Keratinocyte (primary cell): ENCODE measurements around the gene SLC7A6. TPM values are rescaled to one million over a fixed set of nuclear protein-coding genes. Genes with fewer than 3 reads are reported as not detected.

ENCODE experiments used
- DNase-seq: peaks from one replicate; pipeline ENCODE4 v3.0.0-alpha.2; 2011; ENCODE audit warnings: low read depth, missing footprints, low spot score
- FAIRE-seq: peaks from 2 replicates; lab custom pipeline; 2011; peaks lifted over from hg19 to GRCh38; lab: Jason Lieb, UNC
- H2AFZ ChIP-seq: 2 replicates; pipeline ENCODE4 v1.6.0; 2012; ENCODE audit warnings: low read length, control low read depth, inconsistent platforms; ENCODE audit not compliant: control insufficient read depth
- H3K27ac ChIP-seq: 2 replicates; pipeline ENCODE4 v1.5.1; 2011; ENCODE audit warnings: low read length; ENCODE audit not compliant: control insufficient read depth, insufficient read depth
- H3K27me3 ChIP-seq: 3 replicates; pipeline ENCODE4 v1.6.0; 2011; ENCODE audit warnings: low read length; ENCODE audit not compliant: control insufficient read depth, insufficient read depth; ENCODE audit errors: extremely low read depth
- H3K36me3 ChIP-seq, 2 experiments: 2 replicates in 1 of 2; 3 replicates in 1 of 2; pipeline ENCODE4 v1.5.1; 2011; ENCODE audit warnings: low read length in 2 of 2, mild to moderate bottlenecking in 1 of 2; ENCODE audit not compliant: control insufficient read depth in 2 of 2, insufficient read depth in 2 of 2; ENCODE audit errors: extremely low read depth in 1 of 2
- H3K4me1 ChIP-seq: 3 replicates; pipeline ENCODE4 v1.5.1; 2011; ENCODE audit warnings: low read length; ENCODE audit not compliant: control insufficient read depth, insufficient read depth; ENCODE audit errors: extremely low read depth
- H3K4me2 ChIP-seq: 3 replicates; pipeline ENCODE4 v1.6.0; 2011; ENCODE audit warnings: low read depth, low read length; ENCODE audit not compliant: control insufficient read depth, insufficient read depth; ENCODE audit errors: extremely low read depth
- H3K4me3 ChIP-seq, 3 experiments: fragments of 200-600 bp in 1 of 3; sonication (generic) in 1 of 3; 2 replicates in 2 of 3; 3 replicates in 1 of 3; pipeline ENCODE4 v1.5.1; 2011 to 2016; ENCODE audit warnings: low read length in 3 of 3, mild to moderate bottlenecking in 3 of 3, control low read depth in 2 of 3, inconsistent platforms in 1 of 3, low read depth in 1 of 3, mixed read lengths in 1 of 3, mixed run types in 1 of 3, moderate library complexity in 1 of 3; ENCODE audit not compliant: control insufficient read depth in 2 of 3, insufficient read depth in 2 of 3; ENCODE audit errors: extremely low read depth in 1 of 3
- H3K79me2 ChIP-seq: 2 replicates; pipeline ENCODE4 v1.6.0; 2012; ENCODE audit warnings: low read length; ENCODE audit not compliant: control insufficient read depth, insufficient read depth
- H3K9ac ChIP-seq: 3 replicates; pipeline ENCODE4 v1.6.0; 2011; ENCODE audit warnings: low read length; ENCODE audit not compliant: control insufficient read depth, insufficient read depth; ENCODE audit errors: extremely low read depth
- H3K9me1 ChIP-seq: 3 replicates; pipeline ENCODE4 v1.6.0; 2011; ENCODE audit warnings: low read length; ENCODE audit not compliant: control insufficient read depth, insufficient read depth; ENCODE audit errors: extremely low read depth
- H3K9me3 ChIP-seq: 2 replicates; pipeline ENCODE4 v1.5.1; 2012; ENCODE audit warnings: low read depth, low read length; ENCODE audit not compliant: control insufficient read depth
- H4K20me1 ChIP-seq: 3 replicates; pipeline ENCODE4 v1.6.0; 2011; ENCODE audit warnings: low read length; ENCODE audit not compliant: control insufficient read depth, insufficient read depth; ENCODE audit errors: extremely low read depth
- EZH2 ChIP-seq: IDR thresholded peaks from one replicate; pipeline ENCODE4 v1.6.1; 2012; ENCODE audit warnings: inconsistent platforms, mild to moderate bottlenecking, low read length, moderate library complexity
- dilution Hi-C: fragments of 300-500 bp; cut with MboI; formaldehyde crosslinking; loops from one replicate; pipeline ENCODE4 v1.7.0; 2020; ENCODE audit warnings: low sequenced_read_pairs; ENCODE audit not compliant: extremely low pct_ligation_motif_present
- polyA plus RNA-seq, 5 experiments: library from polyadenylated mRNA; depleted of rRNA in 3 of 5; stranded (reverse) in 3 of 5; stranded (forward) in 1 of 5; unstranded in 1 of 5; fragments of >200 nt; gene quantifications; 1 replicate in 1 of 5; 2 replicates in 3 of 5; 3 replicates in 1 of 5; pipeline versions ENCODE4 v1.2.1 to v1.2.3, GENCODE V29; 2011 to 2012; ENCODE audit warnings: missing spikeins in 2 of 5, low read depth in 1 of 5, low replicate concordance in 1 of 5
- TF ChIP-seq, protein P1 (sequence below), 3 experiments: IDR thresholded peaks in 1 of 3; conservative IDR thresholded peaks in 1 of 3; optimal IDR thresholded peaks in 1 of 3; 2 replicates in 2 of 3; 3 replicates in 1 of 3; pipeline versions ENCODE3 to v1.5.1; 2011; ENCODE audit warnings: low read length in 3 of 3, mild to moderate bottlenecking in 3 of 3, moderate library complexity in 2 of 3, control low read depth in 1 of 3, inconsistent platforms in 1 of 3; ENCODE audit not compliant: insufficient read depth in 2 of 3; ENCODE audit errors: extremely low read depth in 1 of 3

SLC7A6 gene
- polyA plus RNA-seq, 1 donor (not counting 4 experiments of a cell fraction or from before 2014, with no cell fraction given) = 43.4 TPM

DNA sequence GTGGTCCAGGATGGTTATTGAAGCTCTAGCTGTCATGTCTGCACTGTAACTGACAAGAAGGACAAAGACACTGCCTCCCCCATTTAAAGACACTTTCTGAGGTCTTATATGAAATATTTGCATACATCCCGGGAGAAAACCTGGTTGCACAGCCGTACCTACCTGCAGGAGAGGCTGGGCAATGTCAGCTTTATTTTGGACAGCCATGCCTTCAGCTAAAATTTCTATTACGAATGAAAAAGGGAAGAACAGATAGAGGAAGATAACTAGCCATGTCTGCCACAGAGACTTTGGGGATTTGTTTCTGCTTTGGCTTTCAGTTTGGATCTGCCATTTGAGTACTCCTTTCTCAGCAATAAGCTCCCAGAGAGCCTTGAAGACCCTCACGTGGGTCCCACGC, 19.0 kb downstream of the SLC7A6 start:
- dilution Hi-C loops = no loop called here

DNA sequence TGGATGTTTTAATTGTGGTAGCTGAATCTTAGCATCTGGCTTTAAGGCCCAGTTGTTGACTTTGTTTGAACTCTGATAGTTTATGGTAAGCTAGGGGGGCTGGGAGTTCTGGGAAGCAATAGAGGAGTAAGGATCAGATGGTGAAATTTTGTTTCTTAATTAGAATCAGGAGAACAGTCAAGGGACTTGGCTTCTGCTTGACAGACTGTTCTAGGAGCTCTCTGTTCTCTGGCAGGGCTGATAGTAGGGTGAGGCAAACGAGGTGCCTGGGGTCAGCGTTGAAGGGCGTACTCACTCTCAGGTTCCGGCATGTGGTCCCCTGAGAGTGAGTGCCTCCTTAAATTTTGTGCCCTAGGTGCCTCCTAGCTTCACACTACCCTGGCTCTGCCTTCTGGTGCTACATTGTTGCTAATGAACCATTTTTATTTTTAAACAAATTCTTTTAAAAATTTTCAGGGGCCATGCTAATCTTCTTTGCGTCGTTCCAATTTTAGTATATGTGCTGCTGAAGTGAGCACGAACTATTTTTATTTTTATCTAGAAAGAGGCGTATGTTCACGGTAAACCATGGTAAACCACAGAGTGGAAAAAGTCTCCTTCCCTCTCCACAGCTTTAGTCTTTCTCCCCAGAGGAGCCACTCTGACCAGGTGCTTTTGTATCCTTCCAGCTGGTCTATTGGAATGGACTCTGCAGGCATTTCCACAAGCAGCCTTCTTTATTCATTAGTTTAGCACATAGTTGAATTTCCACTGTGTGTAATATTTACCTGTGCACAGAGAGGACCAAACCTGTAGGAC, 19.7 kb downstream of the SLC7A6 start:
- FAIRE-seq (no peak), DNase-seq (no peak)
- Histone ChIP-seq H3K79me2 (peaks cover 8% of the 10 kb centered on the region), H3K9me3 (no peaks in the 10 kb centered on the region), H3K9ac (no peak overlapping the region), H3K4me2 (no peak overlapping the region), H2AFZ (no peak overlapping the region), H3K4me1 (peaks cover 11% of the 10 kb centered on the region), H3K27ac (no peak overlapping the region), H3K27me3 (no peaks in the 10 kb centered on the region), H3K36me3 (peaks cover 13 to 14% of the 10 kb centered on the region in 2 experiments), H4K20me1 (no peaks in the 10 kb centered on the region), H3K4me3 (no peak overlapping the region), H3K9me1 (peaks cover 3% of the 10 kb centered on the region)
- dilution Hi-C loops = no loop called here
- TF ChIP-seq EZH2 = no peak
- TF ChIP-seq, protein P1, sequence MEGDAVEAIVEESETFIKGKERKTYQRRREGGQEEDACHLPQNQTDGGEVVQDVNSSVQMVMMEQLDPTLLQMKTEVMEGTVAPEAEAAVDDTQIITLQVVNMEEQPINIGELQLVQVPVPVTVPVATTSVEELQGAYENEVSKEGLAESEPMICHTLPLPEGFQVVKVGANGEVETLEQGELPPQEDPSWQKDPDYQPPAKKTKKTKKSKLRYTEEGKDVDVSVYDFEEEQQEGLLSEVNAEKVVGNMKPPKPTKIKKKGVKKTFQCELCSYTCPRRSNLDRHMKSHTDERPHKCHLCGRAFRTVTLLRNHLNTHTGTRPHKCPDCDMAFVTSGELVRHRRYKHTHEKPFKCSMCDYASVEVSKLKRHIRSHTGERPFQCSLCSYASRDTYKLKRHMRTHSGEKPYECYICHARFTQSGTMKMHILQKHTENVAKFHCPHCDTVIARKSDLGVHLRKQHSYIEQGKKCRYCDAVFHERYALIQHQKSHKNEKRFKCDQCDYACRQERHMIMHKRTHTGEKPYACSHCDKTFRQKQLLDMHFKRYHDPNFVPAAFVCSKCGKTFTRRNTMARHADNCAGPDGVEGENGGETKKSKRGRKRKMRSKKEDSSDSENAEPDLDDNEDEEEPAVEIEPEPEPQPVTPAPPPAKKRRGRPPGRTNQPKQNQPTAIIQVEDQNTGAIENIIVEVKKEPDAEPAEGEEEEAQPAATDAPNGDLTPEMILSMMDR (optimal IDR thresholded peaks at IDR 0.05 in 1 of 3, IDR thresholded peaks at IDR 0.05 in 1 of 3, conservative IDR thresholded peaks at IDR 0.05 in 1 of 3; ENCODE audit: extremely low read depth in 1 of 3, insufficient read depth in 2 of 3, low read length in 3 of 3) = no peak

More for the DNA sequence above, 19.0 kb downstream of the SLC7A6 start:
- TF ChIP-seq, protein P1 (optimal IDR thresholded peaks at IDR 0.05 in 1 of 3, IDR thresholded peaks at IDR 0.05 in 1 of 3, conservative IDR thresholded peaks at IDR 0.05 in 1 of 3; ENCODE audit: extremely low read depth in 1 of 3, insufficient read depth in 2 of 3, low read length in 3 of 3) = no peak
- no peak for TF ChIP-seq EZH2
- no peaks in the 10 kb centered on the region for H3K27me3 ChIP-seq
- H3K4me2 ChIP-seq = no peak overlapping the region
- H3K27ac ChIP-seq = no peak overlapping the region
- peaks cover 13 to 14% of the 10 kb centered on the region in 2 experiments for H3K36me3 ChIP-seq
- peaks cover 11% of the 10 kb centered on the region for H3K4me1 ChIP-seq
- H3K4me3 ChIP-seq = no peak overlapping the region
- FAIRE-seq (no peak), DNase-seq (no peak)
- H4K20me1 ChIP-seq = no peaks in the 10 kb centered on the region
- no peaks in the 10 kb centered on the region for H3K9me3 ChIP-seq
- H3K9me1 ChIP-seq = peaks cover 3% of the 10 kb centered on the region
- H3K79me2 ChIP-seq = peaks cover 8% of the 10 kb centered on the region
- no peak overlapping the region for H2AFZ ChIP-seq
- no peak overlapping the region for H3K9ac ChIP-seq
